HG03039 (cell line): Measurements from ENCODE around the gene OR51S1.
"Not testable (repeated sequence)": the region's sequence is repeated elsewhere in the genome, so short reads cannot be mapped to it uniquely, and the experiment has no call there.

ENCODE experiments used
- ATAC-seq: cut with Tn5 transposase; IDR thresholded peaks from one replicate; pipeline ENCODE4 v1.9.1; 2021; ENCODE audit warnings: mild to moderate bottlenecking, moderate library complexity; ENCODE audit not compliant: unreplicated experiment

Gene OR51S1

DNA sequence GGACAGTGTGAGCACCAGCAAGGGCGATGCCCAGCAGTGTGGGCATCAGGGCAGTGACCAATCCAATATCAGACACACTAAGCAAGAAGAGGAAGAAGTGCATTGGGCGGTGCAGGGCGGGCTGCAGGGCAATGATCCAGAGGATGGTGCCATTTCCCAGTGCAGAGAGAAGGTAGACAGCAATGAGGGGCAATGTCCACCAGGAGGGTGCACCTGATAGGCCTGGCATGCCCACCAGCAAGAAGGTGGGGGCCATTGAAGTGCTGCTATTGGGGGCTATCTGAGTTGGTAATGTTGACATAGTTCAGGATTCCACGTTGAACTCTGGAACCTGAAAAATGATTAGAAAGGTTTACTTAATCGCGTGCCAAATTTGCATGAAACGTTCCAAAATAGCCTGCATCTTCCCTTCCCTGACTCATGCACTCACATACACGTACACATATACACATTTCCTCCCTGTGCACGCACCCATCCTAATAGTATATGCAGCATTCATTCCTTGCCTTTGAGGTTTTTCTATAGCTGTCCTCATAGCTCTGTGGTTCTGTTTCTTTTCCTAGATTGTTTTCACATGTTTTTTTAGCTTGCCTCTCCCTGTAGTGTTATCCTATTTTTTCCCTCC lies at the start of gene OR51S1:
Gene OR51S1, minus strand, starts transcription at position 301 of the 625 bp plus-strand sequence. Its CDS starts 0 bp downstream, at position 301.
- no peak for ATAC-seq

- ATAC-seq = no peak
These were observed 43.1 kb upstream of the OR51S1 start for GRCh38 chr11:4891996-4892640.

DNA sequence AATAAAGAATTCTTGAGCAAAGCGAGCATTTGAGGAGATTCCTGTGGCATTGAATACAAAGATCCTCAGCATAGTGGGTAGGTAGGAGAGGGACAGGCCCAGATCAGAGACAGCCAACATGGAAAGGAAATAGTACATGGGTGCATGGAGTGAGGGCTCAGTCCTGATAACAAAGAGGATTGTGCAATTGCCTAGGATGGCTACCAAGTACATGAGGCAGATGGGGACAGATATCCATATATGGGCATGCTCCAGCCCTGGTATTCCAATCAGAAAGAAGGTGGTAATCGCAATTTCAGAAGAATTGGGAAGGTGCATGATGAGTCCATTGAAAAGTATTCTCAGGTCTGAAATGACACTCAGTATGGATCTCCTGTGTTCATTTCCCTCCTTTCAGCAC lies 41.3 kb upstream of the OR51S1 start:
- ATAC-seq = no peak

DNA sequence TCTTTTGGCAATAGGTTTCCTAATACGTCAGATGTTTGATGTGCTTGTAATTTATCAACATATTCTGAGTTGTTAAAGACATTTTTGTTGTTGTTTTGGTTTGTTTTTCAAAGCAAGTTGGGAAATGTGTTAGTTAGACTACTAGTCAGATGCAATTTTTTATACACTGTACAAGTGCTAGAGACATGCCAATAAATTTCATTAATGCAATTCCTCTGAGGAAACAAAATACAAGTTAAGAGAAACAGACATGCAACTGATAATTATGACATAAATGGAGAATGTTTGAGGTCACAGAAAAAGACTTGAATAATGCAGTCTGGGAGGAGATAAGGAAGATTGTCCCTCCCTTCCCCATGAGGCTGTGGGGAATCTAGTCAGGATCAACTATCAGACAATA lies 38.6 kb upstream of the OR51S1 start:
- ATAC-seq = no peak

GRCh38 chr11:4886186-4886585 lies 37.2 kb upstream of the OR51S1 start:
- ATAC-seq = no peak

DNA sequence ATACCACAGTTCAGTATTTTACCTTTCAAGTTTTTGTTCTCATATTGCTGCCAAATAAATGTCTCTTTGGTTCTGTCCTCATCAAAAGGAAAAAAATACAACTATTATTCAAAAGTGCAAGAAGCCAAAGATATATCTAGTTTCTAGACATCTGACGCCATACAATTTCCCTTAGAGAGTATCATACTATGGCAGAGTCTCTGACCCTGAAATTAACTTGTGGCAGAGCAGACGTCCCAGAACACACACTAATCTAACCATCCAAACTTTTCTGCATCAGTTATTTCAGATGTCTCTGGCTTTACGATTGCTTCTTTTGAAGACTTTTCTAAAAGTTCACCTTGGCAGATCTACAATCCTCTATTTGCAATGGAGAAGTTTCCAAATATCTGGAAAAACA lies 35.4 kb upstream of the OR51S1 start:
- ATAC-seq = no peak

DNA sequence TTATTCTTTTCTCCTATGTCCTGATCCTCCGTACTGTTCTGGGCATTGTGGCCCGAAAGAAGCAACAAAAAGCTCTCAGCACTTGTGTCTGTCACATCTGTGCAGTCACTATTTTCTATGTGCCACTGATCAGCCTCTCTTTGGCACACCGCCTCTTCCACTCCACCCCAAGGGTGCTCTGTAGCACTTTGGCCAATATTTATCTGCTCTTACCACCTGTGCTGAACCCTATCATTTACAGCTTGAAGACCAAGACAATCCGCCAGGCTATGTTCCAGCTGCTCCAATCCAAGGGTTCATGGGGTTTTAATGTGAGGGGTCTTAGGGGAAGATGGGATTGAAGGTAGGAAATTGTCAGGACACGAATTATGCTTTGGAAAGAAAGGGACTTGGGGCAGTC lies 33.5 kb upstream of the OR51S1 start:
- ATAC-seq = no peak

- no peak for ATAC-seq
These were observed 33.0 kb upstream of the OR51S1 start, which contains the start of gene OR51T1 for GRCh38 chr11:4881860-4882500. Gene OR51T1, plus strand, starts transcription at chr11:4881900. Its CDS starts 0 bp downstream, at chr11:4881900.

DNA sequence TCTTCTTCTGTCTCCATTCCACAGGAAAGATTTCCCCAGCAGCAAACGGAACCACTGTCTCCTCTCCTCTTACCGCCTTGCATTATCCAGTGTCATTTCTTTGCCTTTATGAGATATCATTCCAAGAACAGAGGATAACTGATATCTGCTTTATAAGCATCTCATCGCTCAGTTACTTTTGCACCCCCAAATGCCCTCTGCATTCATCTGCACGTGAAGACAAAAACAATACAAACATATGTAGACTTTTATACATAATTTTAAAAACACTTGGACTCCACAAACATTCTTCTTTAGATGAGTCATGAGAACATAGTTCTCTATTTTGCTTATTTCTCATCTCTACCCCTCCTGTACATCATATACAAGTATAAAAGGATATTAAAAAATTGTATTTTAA lies 32.2 kb upstream of the OR51S1 start:
- no peak for ATAC-seq

- ATAC-seq = no peak
These were observed 16.8 kb upstream of the OR51S1 start for GRCh38 chr11:4865855-4866254.

- ATAC-seq = no peak
These were observed 14.9 kb upstream of the OR51S1 start for GRCh38 chr11:4863876-4864275.

DNA sequence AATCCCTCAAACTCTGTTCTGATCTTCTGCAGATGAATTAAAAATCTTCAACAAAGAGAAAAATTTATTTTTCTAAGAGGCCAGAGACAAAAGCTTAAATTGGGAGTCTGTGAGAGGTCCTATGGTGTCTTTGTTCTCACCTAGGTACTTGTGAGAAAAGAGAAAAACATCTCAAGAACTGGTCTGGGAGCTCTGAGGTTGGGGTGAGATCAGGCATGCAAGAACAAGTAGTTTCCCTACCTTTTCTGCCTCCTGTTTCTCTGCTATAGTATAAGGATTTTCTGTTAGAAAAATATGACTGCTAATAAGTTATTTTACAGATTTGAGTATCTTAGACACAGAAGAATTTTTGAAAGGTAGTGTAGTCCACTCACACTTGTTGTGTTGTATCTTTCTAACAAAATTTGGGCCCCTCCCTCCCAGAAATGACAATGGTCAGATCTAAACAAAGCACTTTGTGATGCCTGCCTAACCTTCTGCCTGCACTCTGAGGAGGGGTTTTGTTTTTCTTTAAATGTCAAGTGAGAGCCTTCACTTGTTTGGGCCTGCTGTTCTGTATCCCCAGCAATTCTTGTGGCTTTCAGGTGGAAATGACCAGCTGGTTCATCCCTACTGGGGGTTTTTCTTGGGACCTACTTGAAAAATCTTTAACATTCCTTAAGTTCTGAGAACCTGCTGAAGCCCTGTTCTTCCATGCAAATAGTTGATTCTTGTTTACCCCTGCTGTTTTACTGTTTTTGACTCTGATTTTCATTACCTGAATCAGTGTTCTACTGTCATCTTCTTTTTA lies 13.6 kb upstream of the OR51S1 start:
- ATAC-seq = no peak

DNA sequence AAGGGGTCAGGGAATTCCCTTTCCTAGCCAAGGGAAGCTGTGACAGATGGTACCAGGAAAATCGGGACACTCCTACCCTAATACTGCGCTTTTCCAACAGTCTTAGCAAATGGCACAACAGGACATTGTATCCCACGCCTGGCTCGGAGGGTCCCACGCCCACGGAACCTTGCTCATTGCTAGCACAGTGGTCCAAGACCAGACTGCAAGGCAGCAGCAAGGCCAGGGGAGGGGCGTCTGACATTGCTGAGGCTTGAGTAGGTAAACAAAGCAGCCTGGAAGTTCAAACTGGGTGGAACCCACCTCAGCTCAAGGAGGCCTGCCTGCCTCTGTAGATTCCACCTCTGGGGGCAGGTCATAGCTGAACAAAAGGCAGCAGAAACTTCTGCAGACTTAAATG lies 5.3 kb upstream of the OR51S1 start:
- ATAC-seq = not testable (repeated sequence)

- no peak for ATAC-seq
These were observed 2.0 kb upstream of the OR51S1 start for GRCh38 chr11:4851033-4851432.

- ATAC-seq = no peak
These were observed 9.0 kb downstream of the OR51S1 start for GRCh38 chr11:4839851-4840549.

DNA sequence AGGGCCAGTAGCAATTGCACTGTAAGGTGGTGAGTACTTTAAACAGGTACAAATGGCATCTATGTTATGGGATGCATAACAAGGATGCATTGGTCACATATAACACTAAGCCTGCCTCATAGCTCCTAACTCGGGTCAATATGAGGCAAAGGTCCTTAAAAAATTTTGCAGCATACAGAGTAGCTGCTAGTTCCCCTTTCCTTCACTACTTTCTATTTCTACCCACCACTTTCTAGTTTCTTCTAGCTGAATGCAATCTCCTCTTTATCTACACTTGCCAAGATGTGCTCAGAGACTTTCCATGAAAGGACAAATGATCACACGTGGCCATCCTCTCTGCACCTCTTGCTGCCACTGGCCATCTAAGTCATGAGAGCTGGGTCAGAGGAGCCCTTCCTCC lies 18.1 kb downstream of the OR51S1 start:
- ATAC-seq = no peak

GRCh38 chr11:4830346-4830745 lies 18.7 kb downstream of the OR51S1 start:
- no peak for ATAC-seq

DNA sequence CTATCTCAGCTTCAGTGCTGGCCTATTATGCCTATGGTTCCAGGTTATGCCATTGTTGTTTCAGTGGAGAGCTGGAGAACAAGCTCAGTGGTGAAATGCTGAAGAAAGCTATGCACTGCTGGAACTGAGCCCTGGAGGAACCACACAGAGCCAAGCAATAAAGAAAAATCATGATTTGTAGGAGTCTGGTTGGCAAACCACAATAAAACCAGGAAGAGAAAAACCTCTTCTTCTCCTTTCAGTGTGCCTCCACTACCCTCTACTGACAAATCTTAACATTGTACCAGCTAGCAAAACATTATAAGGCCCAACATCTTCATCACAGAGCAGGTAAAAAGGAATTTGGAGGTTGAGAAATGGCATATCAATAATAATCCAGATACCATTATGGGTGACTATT lies 22.6 kb downstream of the OR51S1 start:
- ATAC-seq = no peak

DNA sequence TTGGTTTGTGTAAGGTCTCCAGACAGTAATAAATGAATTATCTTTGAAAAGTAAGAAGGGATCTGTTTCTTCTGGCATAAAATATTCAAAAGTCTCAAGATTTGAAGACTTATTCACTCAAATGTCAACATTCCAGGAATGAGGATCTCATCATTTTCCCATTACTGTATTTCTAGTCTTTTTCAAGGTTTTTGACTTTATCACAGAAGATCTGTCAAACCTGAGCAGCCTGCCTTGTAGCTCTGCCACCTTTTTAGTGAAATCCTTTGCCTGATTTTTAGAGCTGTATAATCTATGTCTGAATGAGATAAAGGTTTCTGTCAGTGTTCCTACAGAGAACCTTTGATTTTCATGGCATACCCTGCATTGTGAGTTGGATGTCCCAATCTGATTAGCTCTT lies 23.9 kb downstream of the OR51S1 start:
- ATAC-seq = no peak

GRCh38 chr11:4821021-4821420 lies 28.0 kb downstream of the OR51S1 start, which contains the start of gene OR51F2:
Gene OR51F2, plus strand, starts transcription at chr11:4821321. Its CDS starts 101 bp downstream, at chr11:4821422.
- ATAC-seq = no peak

GRCh38 chr11:4809246-4809645 lies 39.8 kb downstream of the OR51S1 start:
- ATAC-seq = no peak
